D721Med (cell line): ENCODE results near the gene KCNIP3.

Source experiments
- DNase-seq: peaks from one replicate; pipeline ENCODE4 v3.0.0; 2011; ENCODE audit warnings: low spot score; ENCODE audit not compliant: insufficient read length
- FAIRE-seq: peaks from 2 replicates; lab custom pipeline; 2011; peaks lifted over from hg19 to GRCh38; lab: Jason Lieb, UNC
- CTCF ChIP-seq: IDR thresholded peaks from 2 replicates; pipeline ENCODE4 v1.5.1; 2012; ENCODE audit warnings: mild to moderate bottlenecking, control low read depth; ENCODE audit not compliant: insufficient read depth; ENCODE audit errors: missing control alignments

KCNIP3 gene

GRCh38 chr2:95271381-95271971 lies 25.7 kb upstream of the KCNIP3 start:
- TF ChIP-seq CTCF: no peak
- DNase-seq: no peak
- FAIRE-seq: no peak

GRCh38 chr2:95272299-95272751 lies 24.8 kb upstream of the KCNIP3 start:
- no peak for FAIRE-seq
- no peak for DNase-seq
- TF ChIP-seq CTCF: no peak

- FAIRE-seq (no peak), DNase-seq (no peak)
- no peak for TF ChIP-seq CTCF
These were observed 24.4 kb upstream of the KCNIP3 start for GRCh38 chr2:95272781-95273180.

GRCh38 chr2:95273566-95274290 lies 23.4 kb upstream of the KCNIP3 start:
- FAIRE-seq (no peak), DNase-seq (no peak)
- TF ChIP-seq CTCF: no peak

- no peak for FAIRE-seq
- no peak for DNase-seq
- no peak for TF ChIP-seq CTCF
These were observed 22.6 kb upstream of the KCNIP3 start, which contains the start of gene PROM2 for GRCh38 chr2:95274291-95275150. Gene PROM2, plus strand, starts transcription at chr2:95274449. Its CDS starts 137 bp downstream, at chr2:95274586.

- no peak for FAIRE-seq
- TF ChIP-seq CTCF: no peak
- no peak for DNase-seq
These were observed 22.0 kb upstream of the KCNIP3 start for GRCh38 chr2:95275151-95275515.
